H1 (cell line): Measurements from ENCODE around the gene KLK10. TPM values are rescaled to one million over a fixed set of nuclear protein-coding genes. Genes with fewer than 3 reads are reported as not detected.

Experiments used
- CTCF ChIA-PET: fragments of 300-600 bp; sonication (Branson Sonifier 250); formaldehyde crosslinking; loops from one replicate; lab custom pipeline; 2021; ENCODE audit not compliant: partially characterized antibody; lab: Charles Lee
- POLR2A ChIA-PET: fragments of 300-600 bp; sonication (Branson Sonifier 250); formaldehyde crosslinking; loops from one replicate; lab custom pipeline; 2021; ENCODE audit warnings: inconsistent platforms; ENCODE audit not compliant: partially characterized antibody; lab: Charles Lee
- DNase-seq, 2 experiments: peaks; one replicate each; pipeline versions ENCODE4 v3.0.0 to v3.0.0-alpha.2; 2010 to 2022; ENCODE audit warnings: low spot score in 2 of 2, low read depth in 1 of 2, mixed read lengths in 1 of 2
- FAIRE-seq: peaks from 2 replicates; lab custom pipeline; 2011; peaks lifted over from hg19 to GRCh38; lab: Jason Lieb, UNC
- H2AFZ ChIP-seq: 2 replicates; pipeline ENCODE4 v1.8.1; 2012; ENCODE audit warnings: low read length, inconsistent platforms
- H2AK5ac ChIP-seq: 2 replicates; pipeline ENCODE4 v1.6.1; 2013; ENCODE audit warnings: low read depth, low read length
- H2BK120ac ChIP-seq: replicated peaks from 2 replicates; pipeline ENCODE3; 2013; ENCODE audit warnings: low read depth, low read length, inconsistent platforms
- H2BK12ac ChIP-seq: 2 replicates; pipeline ENCODE4 v1.6.1; 2013; ENCODE audit warnings: low read depth, low read length
- H2BK15ac ChIP-seq: 2 replicates; pipeline ENCODE4 v1.6.1; 2013; ENCODE audit warnings: low read length
- H2BK20ac ChIP-seq: 2 replicates; pipeline ENCODE4 v1.6.1; 2013; ENCODE audit warnings: low read length
- H2BK5ac ChIP-seq: 2 replicates; pipeline ENCODE4 v1.6.1; 2013; ENCODE audit warnings: low read depth, low read length
- H3K14ac ChIP-seq: 2 replicates; pipeline ENCODE4 v1.6.1; 2013; ENCODE audit warnings: inconsistent platforms; ENCODE audit not compliant: insufficient read length
- H3K18ac ChIP-seq: 2 replicates; pipeline ENCODE4 v1.6.1; 2013; ENCODE audit warnings: low read length; ENCODE audit errors: extremely low read depth
- H3K23ac ChIP-seq: 2 replicates; pipeline ENCODE4 v1.6.1; 2013; ENCODE audit warnings: inconsistent platforms; ENCODE audit not compliant: insufficient read length
- H3K23me2 ChIP-seq: 2 replicates; pipeline ENCODE4 v1.6.1; 2013; ENCODE audit warnings: low read depth, low read length
- H3K27ac ChIP-seq: 2 replicates; pipeline ENCODE4 v1.6.1; 2011; ENCODE audit warnings: low read depth, low read length, inconsistent platforms
- H3K27me3 ChIP-seq, 4 experiments: replicated peaks in 1 of 4; 1 replicate in 1 of 4; 2 replicates in 3 of 4; pipeline versions ENCODE4 v1.6.1 to v1.8.1; 2011 to 2013; ENCODE audit warnings: low read length in 3 of 4, mild to moderate bottlenecking in 3 of 4, inconsistent platforms in 2 of 4, mixed read lengths in 2 of 4, moderate library complexity in 1 of 4; ENCODE audit not compliant: control insufficient read depth in 3 of 4, insufficient read depth in 3 of 4; ENCODE audit errors: extremely low read depth in 1 of 4
- H3K36me3 ChIP-seq, 4 experiments: 2 replicates each; pipeline versions ENCODE4 v1.6.1 to v1.8.1; 2011 to 2013; ENCODE audit warnings: mild to moderate bottlenecking in 4 of 4, low read length in 3 of 4, moderate library complexity in 2 of 4, control low read depth in 1 of 4, inconsistent platforms in 1 of 4; ENCODE audit not compliant: insufficient read depth in 4 of 4, control insufficient read depth in 2 of 4
- H3K4ac ChIP-seq: replicated peaks from 2 replicates; pipeline ENCODE3; 2013; ENCODE audit warnings: low read length, low read depth, mixed read lengths, inconsistent platforms; ENCODE audit not compliant: insufficient read length
- H3K4me1 ChIP-seq, 4 experiments: replicated peaks in 1 of 4; 1 replicate in 1 of 4; 2 replicates in 3 of 4; pipeline versions ENCODE4 v1.6.1 to v1.8.1; 2011 to 2013; ENCODE audit warnings: low read length in 3 of 4, inconsistent platforms in 2 of 4, mixed read lengths in 1 of 4; ENCODE audit not compliant: insufficient read depth in 4 of 4, control insufficient read depth in 3 of 4
- H3K4me2 ChIP-seq, 2 experiments: 2 replicates each; pipeline versions ENCODE4 v1.6.1 to v1.8.1; 2011 to 2013; ENCODE audit warnings: low read depth in 2 of 2, low read length in 2 of 2, control low read depth in 1 of 2, inconsistent platforms in 1 of 2, mild to moderate bottlenecking in 1 of 2; ENCODE audit not compliant: insufficient read depth in 1 of 2
- H3K4me3 ChIP-seq, 4 experiments: fragments of 200-600, 300-600 bp in 1 of 4; sonication (generic), shearing (Covaris generic), sonication (Bioruptor Twin) in 1 of 4; 2 replicates each; pipeline versions ENCODE4 v1.5.1 to v1.8.1; 2011 to 2016; ENCODE audit warnings: low read length in 4 of 4, low read depth in 3 of 4, control low read depth in 2 of 4, inconsistent platforms in 2 of 4, mild to moderate bottlenecking in 2 of 4, mixed read lengths in 1 of 4, moderate library complexity in 1 of 4; ENCODE audit not compliant: insufficient read depth in 2 of 4; ENCODE audit errors: extremely low read depth in 1 of 4
- H3K56ac ChIP-seq: replicated peaks from 2 replicates; pipeline ENCODE3; 2013; ENCODE audit warnings: low read depth, mild to moderate bottlenecking, mixed read lengths, low read length, inconsistent platforms; ENCODE audit not compliant: insufficient read length
- H3K79me1 ChIP-seq: 2 replicates; pipeline ENCODE4 v1.6.1; 2013; ENCODE audit warnings: low read depth, low read length, control low read depth
- H3K79me2 ChIP-seq, 2 experiments: 2 replicates each; pipeline versions ENCODE4 v1.6.1 to v1.8.1; 2012 to 2013; ENCODE audit warnings: low read length in 2 of 2, mild to moderate bottlenecking in 2 of 2, inconsistent platforms in 1 of 2; ENCODE audit not compliant: insufficient read depth in 2 of 2, control insufficient read depth in 1 of 2
- H3K9ac ChIP-seq, 4 experiments: replicated peaks in 1 of 4; 1 replicate in 1 of 4; 2 replicates in 3 of 4; pipeline versions ENCODE4 v1.6.1 to v1.8.1; 2011 to 2013; ENCODE audit warnings: low read depth in 3 of 4, low read length in 3 of 4, control low read depth in 2 of 4, mild to moderate bottlenecking in 2 of 4, moderate library complexity in 2 of 4, inconsistent platforms in 1 of 4; ENCODE audit errors: extremely low read depth in 1 of 4
- H3K9me3 ChIP-seq, 2 experiments: 2 replicates each; pipeline versions ENCODE4 v1.6.1 to v1.8.1; 2012 to 2013; ENCODE audit warnings: mild to moderate bottlenecking in 2 of 2, moderate library complexity in 2 of 2, control low read depth in 1 of 2, inconsistent platforms in 1 of 2, low read depth in 1 of 2, low read length in 1 of 2, mixed read lengths in 1 of 2; ENCODE audit not compliant: insufficient read depth in 2 of 2
- H4K20me1 ChIP-seq, 2 experiments: replicated peaks in 1 of 2; 2 replicates each; pipeline versions ENCODE3 to v1.8.1; 2011 to 2013; ENCODE audit warnings: inconsistent platforms in 2 of 2, low read length in 2 of 2, mild to moderate bottlenecking in 1 of 2; ENCODE audit not compliant: insufficient read depth in 2 of 2, control insufficient read depth in 1 of 2
- H4K5ac ChIP-seq: 2 replicates; pipeline ENCODE4 v1.6.1; 2013; ENCODE audit warnings: low read length, low read depth, mixed read lengths, inconsistent platforms; ENCODE audit not compliant: insufficient read length
- H4K8ac ChIP-seq: 2 replicates; pipeline ENCODE4 v1.8.0; 2013; ENCODE audit warnings: mild to moderate bottlenecking, moderate library complexity, low read length, inconsistent platforms; ENCODE audit not compliant: insufficient read depth; ENCODE audit errors: extremely low read depth
- H4K91ac ChIP-seq: replicated peaks from 2 replicates; pipeline ENCODE3; 2013; ENCODE audit warnings: low read length, mixed read lengths, inconsistent platforms; ENCODE audit not compliant: insufficient read length
- ASH2L ChIP-seq: fragments of 200-600, 300-600 bp; sonication (generic); IDR thresholded peaks from one replicate; pipeline ENCODE4 v1.7.1; 2017; ENCODE audit warnings: low read length
- CHD1 ChIP-seq: IDR thresholded peaks from 2 replicates; pipeline ENCODE4 v1.6.1; 2012; ENCODE audit warnings: low read depth, low read length, improper control_type of control experiment
- CHD2 ChIP-seq: IDR thresholded peaks from 2 replicates; pipeline ENCODE4 v1.6.1; 2012; ENCODE audit warnings: low read length, improper control_type of control experiment
- EZH2 ChIP-seq: fragments of 200-600 bp; sonication (generic); IDR thresholded peaks from 2 replicates; pipeline ENCODE4 v1.7.1; 2012; ENCODE audit warnings: low read depth, mild to moderate bottlenecking, moderate library complexity, low read length, inconsistent platforms; ENCODE audit not compliant: severe bottlenecking
- GABPA ChIP-seq: IDR thresholded peaks from 2 replicates; pipeline ENCODE4 v1.6.1; 2011; ENCODE audit warnings: mild to moderate bottlenecking, low read length, moderate library complexity, borderline replicate concordance; ENCODE audit not compliant: insufficient read depth
- POLR2AphosphoS5 ChIP-seq: IDR thresholded peaks from 2 replicates; pipeline ENCODE4 v1.6.1; 2011; ENCODE audit warnings: low read depth, low read length
- SP4 ChIP-seq: IDR thresholded peaks from 2 replicates; pipeline ENCODE4 v1.6.1; 2012; ENCODE audit warnings: low read length, inconsistent platforms
- TEAD4 ChIP-seq: IDR thresholded peaks from 2 replicates; pipeline ENCODE4 v1.6.1; 2012; ENCODE audit warnings: low read depth, low read length, inconsistent platforms, mixed read lengths
- WGBS, 2 experiments: shearing (Covaris generic) in 1 of 2; methylation state at CpG; one replicate each; pipeline versions ENCODE4 v1.1.6 to v1.1.7; 2013 to 2015; ENCODE audit warnings: low lambda C conversion rate in 2 of 2, mixed read lengths in 2 of 2, inconsistent platforms in 1 of 2, low coverage in 1 of 2, missing lambda C conversion rate in 1 of 2; ENCODE audit not compliant: insufficient replicate concordance in 2 of 2, insufficient coverage in 1 of 2, insufficient read length in 1 of 2; ENCODE audit errors: extremely low coverage in 1 of 2, missing lambda C conversion rate in 1 of 2; 5-methylcytosine and 5-hydroxymethylcytosine counted together
- polyA plus RNA-seq, 7 experiments: library from polyadenylated mRNA; depleted of rRNA in 3 of 7; stranded (reverse) in 5 of 7; unstranded in 2 of 7; fragments of >200 nt in 5 of 7; fragments of 200-250 nt in 2 of 7; gene quantifications; 1 replicate in 5 of 7; 2 replicates in 1 of 7; 4 replicates in 1 of 7; pipeline versions ENCODE4 v1.2.1 to v1.2.3, GENCODE V29; 2011 to 2013; ENCODE audit warnings: missing spikeins in 2 of 7, mixed read lengths in 2 of 7
- total RNA-seq: library from RNA; stranded (reverse); fragmentation: NEBNext Ultra II Directional; extraction: Animal tissue kit (Norgen Biotek cat#: 25700); gene quantifications from 2 replicates; pipeline ENCODE4 v1.2.1, GENCODE V29; 2021
- TF ChIP-seq, protein P1 (sequence below), 3 experiments: IDR thresholded peaks; 1 replicate in 2 of 3; 2 replicates in 1 of 3; pipeline versions ENCODE4 v1.5.1 to v1.6.1; 2011; ENCODE audit warnings: low read length in 3 of 3, mild to moderate bottlenecking in 3 of 3, inconsistent platforms in 2 of 3, low read depth in 1 of 3, moderate library complexity in 1 of 3; ENCODE audit not compliant: insufficient read depth in 1 of 3; ENCODE audit errors: control extremely low read depth in 1 of 3
- TF ChIP-seq, protein P2 (sequence below): IDR thresholded peaks from 2 replicates; pipeline ENCODE4 v1.6.1; 2012; ENCODE audit warnings: low read length, inconsistent platforms

Gene KLK10
- total and polyA plus RNA-seq, 2 of the 8 experiments (the other 6 are each of a cell fraction or from before 2014, with no cell fraction given): 4.8 to 9.7 TPM

DNA sequence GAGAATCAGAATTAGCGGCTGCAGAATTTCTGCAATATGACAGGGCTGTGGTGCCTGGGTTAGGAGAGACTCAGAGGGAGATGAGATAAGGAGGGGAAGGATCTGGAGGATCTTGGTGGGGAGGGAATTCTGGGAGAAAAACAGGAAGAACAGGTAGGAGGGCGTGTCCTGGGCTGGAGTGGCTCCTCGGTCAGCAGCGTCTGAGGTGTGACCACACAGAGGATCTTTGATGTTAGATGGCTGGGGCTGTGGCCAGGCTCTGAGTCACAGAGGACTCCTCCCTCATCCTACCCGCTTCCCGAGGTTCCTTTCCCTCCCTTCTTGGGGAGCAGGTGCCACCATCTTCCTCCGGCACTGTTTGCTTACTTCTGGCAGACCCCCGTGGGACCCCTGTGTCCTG lies 43.7 kb downstream of the KLK10 start:
- WGBS, 2 experiments: 50% methylated on average over 8 of the region's 8 CpGs; no CpG with 5 or more reads in 1 of the 2 experiments
- H3K4me1 ChIP-seq: peaks cover 3 to 29% (median 15%) of the 10 kb centered on the region in 4 experiments; a peak in 6 of 7 replicates
- no peak overlapping the region for H3K23ac ChIP-seq
- H3K79me1 ChIP-seq: no peaks in the 10 kb centered on the region
- H3K23me2 ChIP-seq: no peaks in the 10 kb centered on the region
- H4K20me1 ChIP-seq: no peaks in the 10 kb centered on the region
- no peak overlapping the region for H2BK5ac ChIP-seq
- no peak overlapping the region for H3K18ac ChIP-seq
- 0 out of 8 replicates have a peak, but pooled peaks cover 0 to 3% (median 0%) of the 10 kb centered on the region in 4 experiments for H3K36me3 ChIP-seq
- H2BK20ac ChIP-seq: no peak overlapping the region
- peak overlapping the region; percentile 35; the same call in 1 of the 2 replicates for H2BK12ac ChIP-seq
- CTCF ChIA-PET: no interaction called here
- no peak overlapping the region for H4K8ac ChIP-seq
- peak overlapping the region; percentile 22 to 44; a peak in 2 of 4 replicates for H3K4me2 ChIP-seq
- no peak overlapping the region for H4K5ac ChIP-seq
- no peak overlapping the region for H3K27ac ChIP-seq
- H4K91ac ChIP-seq: peak overlapping the region; percentile 23
- H2AK5ac ChIP-seq: no peak overlapping the region
- H2AFZ ChIP-seq: no peak overlapping the region
- H3K27me3 ChIP-seq: peaks cover 0 to under 1% (median 0%) of the 10 kb centered on the region in 4 experiments; a peak in 1 of 7 replicates
- no peak overlapping the region for H3K4me3 ChIP-seq
- H3K4ac ChIP-seq: no peak overlapping the region
- no peaks in the 10 kb centered on the region for H3K9me3 ChIP-seq
- DNase-seq (no peak), FAIRE-seq (no peak)
- H3K9ac ChIP-seq: no peak overlapping the region
- no peaks in the 10 kb centered on the region for H3K79me2 ChIP-seq
- H2BK15ac ChIP-seq: no peak overlapping the region; the same call in 1 of the 2 replicates
- H2BK120ac ChIP-seq: no peak overlapping the region
- no peak overlapping the region for H3K14ac ChIP-seq
- POLR2A ChIA-PET: no interaction called here
- H3K56ac ChIP-seq: no peak overlapping the region
- TF ChIP-seq CHD2 (no peak), TEAD4 (no peak), EZH2 (no peak), CHD1 (no peak), ASH2L (no peak), SP4 (no peak), POLR2AphosphoS5 (no peak), GABPA (no peak)
- TF ChIP-seq, protein P1, sequence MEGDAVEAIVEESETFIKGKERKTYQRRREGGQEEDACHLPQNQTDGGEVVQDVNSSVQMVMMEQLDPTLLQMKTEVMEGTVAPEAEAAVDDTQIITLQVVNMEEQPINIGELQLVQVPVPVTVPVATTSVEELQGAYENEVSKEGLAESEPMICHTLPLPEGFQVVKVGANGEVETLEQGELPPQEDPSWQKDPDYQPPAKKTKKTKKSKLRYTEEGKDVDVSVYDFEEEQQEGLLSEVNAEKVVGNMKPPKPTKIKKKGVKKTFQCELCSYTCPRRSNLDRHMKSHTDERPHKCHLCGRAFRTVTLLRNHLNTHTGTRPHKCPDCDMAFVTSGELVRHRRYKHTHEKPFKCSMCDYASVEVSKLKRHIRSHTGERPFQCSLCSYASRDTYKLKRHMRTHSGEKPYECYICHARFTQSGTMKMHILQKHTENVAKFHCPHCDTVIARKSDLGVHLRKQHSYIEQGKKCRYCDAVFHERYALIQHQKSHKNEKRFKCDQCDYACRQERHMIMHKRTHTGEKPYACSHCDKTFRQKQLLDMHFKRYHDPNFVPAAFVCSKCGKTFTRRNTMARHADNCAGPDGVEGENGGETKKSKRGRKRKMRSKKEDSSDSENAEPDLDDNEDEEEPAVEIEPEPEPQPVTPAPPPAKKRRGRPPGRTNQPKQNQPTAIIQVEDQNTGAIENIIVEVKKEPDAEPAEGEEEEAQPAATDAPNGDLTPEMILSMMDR (IDR thresholded peaks at IDR 0.05; ENCODE audit: control extremely low read depth in 1 of 3, insufficient read depth in 1 of 3, low read depth in 1 of 3, low read length in 3 of 3): no peak
- TF ChIP-seq, protein P2, sequence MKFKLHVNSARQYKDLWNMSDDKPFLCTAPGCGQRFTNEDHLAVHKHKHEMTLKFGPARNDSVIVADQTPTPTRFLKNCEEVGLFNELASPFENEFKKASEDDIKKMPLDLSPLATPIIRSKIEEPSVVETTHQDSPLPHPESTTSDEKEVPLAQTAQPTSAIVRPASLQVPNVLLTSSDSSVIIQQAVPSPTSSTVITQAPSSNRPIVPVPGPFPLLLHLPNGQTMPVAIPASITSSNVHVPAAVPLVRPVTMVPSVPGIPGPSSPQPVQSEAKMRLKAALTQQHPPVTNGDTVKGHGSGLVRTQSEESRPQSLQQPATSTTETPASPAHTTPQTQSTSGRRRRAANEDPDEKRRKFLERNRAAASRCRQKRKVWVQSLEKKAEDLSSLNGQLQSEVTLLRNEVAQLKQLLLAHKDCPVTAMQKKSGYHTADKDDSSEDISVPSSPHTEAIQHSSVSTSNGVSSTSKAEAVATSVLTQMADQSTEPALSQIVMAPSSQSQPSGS: no peak
